GM23248 (cell line): ENCODE results near the gene RAC2.

Experiments
- EZH2 ChIP-seq: fragments of 200-600 bp; sonication (generic); IDR thresholded peaks from 2 replicates; pipeline ENCODE4 v1.6.1; 2018; ENCODE audit warnings: antibody characterized with exemption, mild to moderate bottlenecking; ENCODE audit not compliant: insufficient read depth, poor library complexity, severe bottlenecking
- EZH2phosphoT487 ChIP-seq: fragments of 200-600 bp; sonication (generic); IDR thresholded peaks from 2 replicates; pipeline ENCODE4 v1.6.1; 2018; ENCODE audit warnings: antibody characterized with exemption, moderate library complexity, mild to moderate bottlenecking, low read depth; ENCODE audit not compliant: insufficient read depth

DNA sequence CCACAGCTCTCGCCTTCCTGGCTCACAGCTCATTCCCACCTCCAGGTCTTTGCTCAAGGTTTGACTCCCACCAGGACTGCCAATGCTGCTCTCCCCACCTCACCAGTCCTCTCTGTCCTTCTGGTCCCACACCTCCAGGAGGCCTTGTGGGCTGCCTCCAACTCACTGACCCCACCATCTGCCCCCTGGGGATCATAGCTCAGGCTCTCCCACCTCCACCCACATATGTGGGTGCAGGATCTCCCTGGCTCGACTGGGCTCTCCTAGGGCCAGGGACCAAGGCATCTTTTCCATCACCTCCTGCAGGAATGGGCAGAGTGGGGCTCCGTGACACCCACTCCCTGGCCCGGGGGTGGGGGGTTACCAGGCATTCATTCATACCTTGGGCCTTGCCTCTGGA, 18.0 kb downstream of the RAC2 start:
- TF ChIP-seq EZH2 (no peak), EZH2phosphoT487 (no peak)
